ENCODE results near the gene PLXNA2.

Gene PLXNA2

GRCh38 chr1:208203848-208204609 lies 40.2 kb downstream of the PLXNA2 start:
- DNase-seq: no peak

DNA sequence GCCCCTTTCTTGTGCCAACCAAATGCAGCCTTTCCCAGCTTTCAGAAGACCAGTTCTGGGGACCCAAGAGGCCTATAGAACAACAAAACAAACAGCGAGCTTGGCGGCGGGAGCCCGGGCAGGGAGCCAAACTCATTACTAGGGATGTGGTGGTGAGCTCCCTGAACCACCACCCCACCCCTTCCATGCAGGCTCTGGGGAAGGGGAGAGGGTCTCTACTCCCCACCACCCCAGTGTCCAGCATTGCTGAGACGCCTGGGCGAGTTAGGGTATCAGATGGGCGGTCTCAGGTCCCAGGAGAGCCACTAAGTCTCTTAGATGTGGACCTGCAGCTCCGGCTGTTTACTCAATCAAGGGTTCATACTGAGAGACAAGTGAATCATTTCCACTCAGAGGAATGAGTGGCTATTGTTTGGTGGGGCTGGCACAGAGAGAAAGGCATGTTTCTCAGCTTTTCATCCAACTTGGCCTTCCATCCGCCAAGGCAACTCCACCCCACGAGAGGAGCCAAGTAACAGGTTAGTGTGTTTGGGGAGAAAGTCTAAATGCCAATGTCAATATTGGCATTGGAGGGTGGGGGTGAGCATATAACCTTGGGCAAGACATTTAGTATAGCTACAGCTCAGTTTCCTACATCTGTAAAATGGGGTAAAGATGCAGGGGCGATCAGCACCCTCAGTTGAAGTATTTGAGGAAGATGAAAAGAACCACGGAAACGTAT lies 40.9 kb downstream of the PLXNA2 start:
- DNase-seq: peak in 5 of 14 donors; percentile 22 to 71 (median 42)

DNA sequence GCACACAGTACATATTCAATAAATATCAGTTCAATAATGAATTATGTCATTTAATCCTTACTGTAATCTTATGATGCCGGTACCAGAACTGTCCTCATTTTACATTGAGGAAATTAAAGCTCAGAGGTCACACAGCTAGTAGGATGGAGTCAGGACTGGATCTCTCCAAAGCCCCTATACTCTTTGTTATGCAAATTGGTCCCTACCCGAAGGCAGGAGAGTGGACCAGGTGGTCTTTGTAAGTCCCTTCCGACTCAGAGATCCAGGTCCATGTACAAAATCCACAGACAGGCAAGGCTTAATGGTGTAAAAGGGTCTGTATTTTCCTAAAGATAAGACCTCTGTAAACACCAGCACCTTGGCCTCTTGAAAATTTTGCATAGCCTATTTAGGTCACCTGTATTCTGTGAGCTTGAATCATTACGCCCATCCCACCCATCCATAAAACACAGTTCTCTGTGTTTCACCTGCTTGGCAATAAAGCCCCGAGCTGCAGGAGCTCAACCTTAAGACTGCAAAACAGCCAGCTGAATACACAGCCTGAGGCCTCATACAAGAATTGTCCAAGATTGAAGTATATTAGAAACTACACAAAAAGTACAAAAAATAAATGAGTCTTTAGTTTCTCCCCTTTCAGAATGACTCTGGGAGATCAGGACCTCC lies 41.7 kb downstream of the PLXNA2 start:
- DNase-seq: no peak

GRCh38 chr1:208201229-208201628 lies 43.0 kb downstream of the PLXNA2 start:
- DNase-seq: no peak

DNA sequence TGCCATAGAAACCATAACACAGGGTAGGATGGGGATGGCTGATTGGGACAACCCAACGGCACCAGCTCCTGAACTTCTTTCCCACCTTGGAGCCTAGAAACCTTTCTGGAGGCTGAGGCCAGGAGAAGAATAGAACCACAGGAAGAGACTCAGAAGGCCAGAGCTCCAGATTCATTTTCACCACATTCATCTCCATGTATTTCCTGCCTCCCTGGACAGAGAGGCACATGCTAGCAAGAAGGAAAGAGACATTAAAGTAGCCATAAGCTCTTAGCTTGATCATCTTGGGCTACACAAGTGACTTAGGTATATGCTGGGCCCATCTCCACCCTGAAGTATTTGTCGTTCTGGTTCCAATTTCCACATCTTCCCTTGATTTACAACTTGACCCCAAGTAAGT lies 44.1 kb downstream of the PLXNA2 start:
- no peak for DNase-seq

DNA sequence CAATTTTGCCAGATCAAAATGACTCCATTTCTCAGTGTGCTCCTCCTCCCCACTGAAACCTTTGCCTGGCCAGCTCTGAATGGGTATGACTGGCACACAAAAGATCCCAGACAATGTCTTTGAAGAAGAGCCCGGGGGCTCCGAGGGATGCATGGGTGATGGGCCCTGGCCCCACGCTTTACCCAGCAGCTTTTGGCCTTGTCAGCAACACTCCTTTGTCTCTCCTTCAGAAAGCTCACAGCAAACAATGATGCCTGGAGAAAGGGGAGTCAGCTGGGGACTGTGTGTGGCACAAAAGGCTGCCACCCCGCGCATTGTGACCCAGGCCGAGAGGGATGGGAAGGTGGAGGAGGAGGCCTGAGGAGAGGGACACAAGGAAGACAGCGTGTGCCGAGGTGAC lies 45.9 kb downstream of the PLXNA2 start:
- no peak for DNase-seq

- no peak for DNase-seq
Measured at GRCh38 chr1:208194944-208195343, 49.2 kb downstream of the PLXNA2 start.

DNA sequence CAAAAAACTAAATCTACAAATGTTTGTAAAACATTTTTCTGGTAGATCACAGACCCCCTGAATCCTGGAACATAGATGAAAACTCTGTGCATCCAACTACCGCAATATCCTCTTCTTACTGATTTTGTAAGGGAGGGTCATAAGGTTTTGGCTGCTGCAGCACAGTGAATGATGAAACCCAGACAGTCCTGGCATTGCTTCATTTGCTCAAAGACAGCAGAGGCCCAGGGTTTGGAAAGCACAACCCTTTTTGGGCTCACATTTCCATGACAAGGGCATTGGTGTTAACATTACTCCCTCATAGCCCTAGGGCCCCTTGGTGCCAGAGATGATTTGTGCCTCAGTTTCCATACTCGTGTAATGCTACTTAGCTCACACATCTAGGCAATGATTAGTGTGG lies 51.2 kb downstream of the PLXNA2 start:
- no peak for DNase-seq

DNA sequence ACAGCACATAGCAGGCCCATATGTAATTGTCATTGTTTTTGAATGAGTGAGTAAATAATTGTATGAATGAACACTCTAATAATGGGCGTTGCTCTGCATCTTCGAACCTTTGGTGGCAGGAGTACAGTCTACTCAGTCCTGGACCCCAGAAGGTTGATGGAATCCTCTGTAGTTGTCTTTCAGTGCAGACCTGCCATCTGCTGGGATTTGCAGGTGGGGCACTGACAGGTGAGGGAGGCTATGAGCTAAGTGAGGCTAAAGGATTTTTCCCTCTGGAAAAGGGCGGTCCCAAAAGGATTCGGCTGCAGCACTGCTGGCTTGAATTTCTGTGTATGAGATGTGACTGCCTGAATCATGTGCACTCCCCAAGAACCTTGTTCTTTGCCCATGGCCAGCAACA lies 53.4 kb downstream of the PLXNA2 start:
- DNase-seq: peak in 1 of 14 donors; percentile 45

- no peak for DNase-seq
Measured at GRCh38 chr1:208189716-208190115, 54.5 kb downstream of the PLXNA2 start.

GRCh38 chr1:208189183-208189582 lies 55.0 kb downstream of the PLXNA2 start:
- DNase-seq: no peak

GRCh38 chr1:208188607-208189006 lies 55.6 kb downstream of the PLXNA2 start:
- no peak for DNase-seq

GRCh38 chr1:208187499-208188041 lies 56.6 kb downstream of the PLXNA2 start:
- DNase-seq: no peak

- no peak for DNase-seq
Measured at GRCh38 chr1:208185801-208186231, 58.4 kb downstream of the PLXNA2 start.

DNA sequence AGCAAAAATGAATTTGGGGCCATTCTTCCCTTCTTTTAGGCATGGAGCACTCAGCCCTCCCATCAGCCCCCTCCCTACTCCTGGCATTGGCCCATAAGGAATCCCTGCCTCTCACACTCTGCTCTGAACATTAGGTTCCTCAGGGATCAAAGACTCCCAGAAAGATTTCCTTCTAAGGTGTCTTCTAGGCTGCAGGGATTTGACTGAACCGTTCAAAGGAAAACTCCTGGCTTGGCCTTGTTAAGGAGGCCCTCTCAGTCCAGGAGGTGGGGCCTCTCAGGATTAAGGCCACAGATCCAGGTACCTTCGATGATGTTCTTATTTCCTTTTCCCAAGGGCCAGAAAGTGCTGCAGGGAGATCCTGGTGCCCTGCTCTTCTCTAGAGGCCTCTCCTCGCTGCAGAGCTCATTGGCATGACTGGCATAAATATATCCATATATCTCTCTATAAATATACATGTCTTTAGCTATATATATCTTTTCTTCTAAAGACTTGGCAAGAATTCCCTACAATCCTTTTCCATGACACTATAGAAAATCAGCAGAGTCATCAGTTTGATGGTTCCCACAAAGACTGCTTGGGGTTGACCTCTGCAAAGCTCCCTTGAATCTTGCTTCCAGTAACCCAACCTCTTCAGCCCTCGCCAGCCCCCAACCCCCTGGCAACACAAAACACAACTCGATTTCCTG lies 59.1 kb downstream of the PLXNA2 start:
- DNase-seq: no peak

GRCh38 chr1:208183977-208184911 lies 59.9 kb downstream of the PLXNA2 start:
- peak in 1 of 14 donors; percentile 81 for DNase-seq

DNA sequence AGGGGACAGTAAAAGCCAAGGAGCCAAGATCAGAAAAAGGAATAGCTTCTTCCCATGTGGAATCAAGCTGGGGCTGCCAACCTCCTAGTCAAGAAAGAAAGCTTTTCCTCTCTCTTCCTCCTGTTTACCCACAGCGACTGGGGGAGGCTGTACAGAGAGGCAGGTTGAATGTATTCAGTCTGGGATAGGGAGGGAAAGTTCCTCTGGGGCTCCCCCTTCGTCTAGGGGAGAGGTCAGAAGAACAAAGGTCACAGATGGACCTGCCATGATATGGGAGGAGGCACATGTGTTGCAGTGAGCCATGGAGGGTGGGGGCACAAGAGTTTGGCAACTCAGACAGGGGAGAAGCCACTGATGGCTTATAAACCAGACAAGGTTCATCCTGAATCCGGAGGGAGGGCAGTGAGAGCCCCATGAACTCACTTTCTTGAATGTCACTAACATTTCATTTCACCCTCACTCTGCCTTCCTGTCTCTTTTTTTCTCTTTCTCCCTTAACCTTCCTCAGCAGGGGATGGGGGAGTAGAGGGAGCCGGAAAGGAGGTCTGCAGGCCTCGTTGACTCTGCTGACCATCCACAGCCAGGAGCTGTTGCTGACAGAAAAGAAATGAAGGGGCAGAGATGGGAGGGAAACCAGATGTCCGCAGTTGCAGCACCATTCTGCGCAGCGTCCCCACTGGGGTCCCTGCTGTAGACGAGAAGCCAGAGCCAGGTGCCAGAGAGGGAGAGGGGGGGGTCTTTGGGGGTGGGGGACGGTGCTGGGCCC lies 61.1 kb downstream of the PLXNA2 start:
- no peak for DNase-seq

GRCh38 chr1:208181364-208181763 lies 62.8 kb downstream of the PLXNA2 start:
- DNase-seq: no peak

- no peak for DNase-seq
Measured at GRCh38 chr1:208180421-208180820, 63.8 kb downstream of the PLXNA2 start.

- no peak for DNase-seq
Measured at GRCh38 chr1:208179961-208180409, 64.2 kb downstream of the PLXNA2 start.

Measured in C1 segment of cervical spinal cord (tissue), 14 donors.